OCI-LY7 (cell line): Measurements from ENCODE around the gene CD247.

Experiments
- CTCF ChIP-seq: fragments of 200-600 bp; sonication (generic); conservative IDR thresholded peaks from 2 replicates; pipeline ENCODE4 v1.5.1; 2014; ENCODE audit warnings: mild to moderate bottlenecking, antibody characterized with exemption, low read length, moderate library complexity, mixed read lengths
- EZH2phosphoT487 ChIP-seq: fragments of 200-600 bp; sonication (generic); IDR thresholded peaks from 2 replicates; pipeline ENCODE4 v1.6.1; 2018; ENCODE audit warnings: low read depth, borderline replicate concordance, mild to moderate bottlenecking, mixed run types, antibody characterized with exemption, low read length, moderate library complexity, mixed read lengths

GRCh38 chr1:167429612-167430011, 88.7 kb downstream of the CD247 start:
- TF ChIP-seq CTCF: no peak
- TF ChIP-seq EZH2phosphoT487: no peak
